Hematopoietic multipotent progenitor cell treated with erythropoietin and hydrocortisone succinate and interleukin-3 and kit ligand, for 17 days (in vitro differentiated cells): ENCODE measurements around the gene GMEB2.
"Not testable (repeated sequence)": the region's sequence is repeated elsewhere in the genome, so short reads cannot be mapped to it uniquely, and the experiment has no call there.

Source experiments
- DNase-seq: peaks from one replicate; pipeline ENCODE4 v3.0.0-alpha.2; 2015; ENCODE audit warnings: low spot score

GMEB2 gene

GRCh38 chr20:63636752-63637628, 10.1 kb upstream of the GMEB2 start:
- DNase-seq: no peak

GRCh38 chr20:63635431-63636141, 8.7 kb upstream of the GMEB2 start:
- DNase-seq: no peak

- no peak for DNase-seq
These were observed 6.8 kb upstream of the GMEB2 start for GRCh38 chr20:63633732-63634131.

- not testable (repeated sequence) for DNase-seq
These were observed 4.5 kb upstream of the GMEB2 start for GRCh38 chr20:63631426-63631825.

GRCh38 chr20:63630956-63631355, 4.1 kb upstream of the GMEB2 start:
- not testable (repeated sequence) for DNase-seq

- DNase-seq: peak; percentile 51
These were observed 1.5 kb upstream of the GMEB2 start for GRCh38 chr20:63628246-63628975.

- no peak for DNase-seq
These were observed 897 bp upstream of the GMEB2 start for GRCh38 chr20:63627751-63628245.

- DNase-seq: peak; percentile 97
These were observed 339 bp upstream of the GMEB2 start for GRCh38 chr20:63627129-63627750.

- peak; percentile 16 for DNase-seq
These were observed 1.0 kb downstream of the GMEB2 start for GRCh38 chr20:63625771-63626423.

GRCh38 chr20:63624486-63624885, 2.4 kb downstream of the GMEB2 start:
- DNase-seq: no peak

- DNase-seq: no peak
These were observed 4.2 kb downstream of the GMEB2 start for GRCh38 chr20:63622732-63623131.

GRCh38 chr20:63622096-63622495, 4.8 kb downstream of the GMEB2 start:
- no peak for DNase-seq

- no peak for DNase-seq
These were observed 5.9 kb downstream of the GMEB2 start for GRCh38 chr20:63620991-63621390.

- DNase-seq: no peak
These were observed 7.4 kb downstream of the GMEB2 start for GRCh38 chr20:63619505-63619904.

- no peak for DNase-seq
These were observed 7.8 kb downstream of the GMEB2 start for GRCh38 chr20:63619086-63619485.

- no peak for DNase-seq
These were observed 8.5 kb downstream of the GMEB2 start for GRCh38 chr20:63618291-63618980.

- no peak for DNase-seq
These were observed 9.0 kb downstream of the GMEB2 start for GRCh38 chr20:63617876-63618265.

GRCh38 chr20:63617092-63617875, 9.6 kb downstream of the GMEB2 start:
- DNase-seq: no peak

- not testable (repeated sequence) for DNase-seq
These were observed 12.9 kb downstream of the GMEB2 start for GRCh38 chr20:63613863-63614594.
